ENCODE measurements around the gene SEMA5A.

The SEMA5A gene

GRCh38 chr5:9438596-9439354, 107.1 kb downstream of the SEMA5A start:
- peaks cover 2% of the 10 kb centered on the region for H3K9me3 ChIP-seq (ENCODE audit: control insufficient read depth, low read length)
- H3K4me3 ChIP-seq (ENCODE audit: low read depth, low read length) = no peak overlapping the region
- H3K9ac ChIP-seq = no peak overlapping the region
- no peak for TF ChIP-seq CTCF (IDR thresholded peaks at IDR 0.05)
- no peaks in the 10 kb centered on the region for H3K36me3 ChIP-seq (ENCODE audit: control insufficient read depth, insufficient read depth, low read length)
- H3K79me2 ChIP-seq = no peaks in the 10 kb centered on the region
- no peaks in the 10 kb centered on the region for H3K27me3 ChIP-seq (ENCODE audit: control insufficient read depth, insufficient read depth, low read length)
- H3K27ac ChIP-seq = no peak overlapping the region
- H3K4me2 ChIP-seq (ENCODE audit: low read length) = no peak overlapping the region
- H2AFZ ChIP-seq = no peak overlapping the region
- H3K4me1 ChIP-seq = no peaks in the 10 kb centered on the region

GRCh38 chr5:9437741-9438240, 108.1 kb downstream of the SEMA5A start:
- no peak for TF ChIP-seq CTCF (IDR thresholded peaks at IDR 0.05)
- no peaks in the 10 kb centered on the region for H3K36me3 ChIP-seq (ENCODE audit: control insufficient read depth, insufficient read depth, low read length)
- no peaks in the 10 kb centered on the region for H3K4me1 ChIP-seq
- H2AFZ ChIP-seq = no peak overlapping the region
- H3K4me2 ChIP-seq (ENCODE audit: low read length) = no peak overlapping the region
- no peak overlapping the region for H3K27ac ChIP-seq
- no peak overlapping the region for H3K4me3 ChIP-seq (ENCODE audit: low read depth, low read length)
- H3K9me3 ChIP-seq (ENCODE audit: control insufficient read depth, low read length) = peaks cover 2% of the 10 kb centered on the region
- H3K9ac ChIP-seq = no peak overlapping the region
- no peaks in the 10 kb centered on the region for H3K79me2 ChIP-seq
- no peaks in the 10 kb centered on the region for H3K27me3 ChIP-seq (ENCODE audit: control insufficient read depth, insufficient read depth, low read length)

- TF ChIP-seq CTCF (IDR thresholded peaks at IDR 0.05) = no peak
- Histone ChIP-seq H3K4me3 (ENCODE audit: low read depth, low read length) (no peak overlapping the region), H3K79me2 (no peaks in the 10 kb centered on the region), H3K9ac (no peak overlapping the region), H3K27ac (no peak overlapping the region), H3K4me1 (no peaks in the 10 kb centered on the region), H3K36me3 (ENCODE audit: control insufficient read depth, insufficient read depth, low read length) (no peaks in the 10 kb centered on the region), H3K27me3 (ENCODE audit: control insufficient read depth, insufficient read depth, low read length) (no peaks in the 10 kb centered on the region), H3K4me2 (ENCODE audit: low read length) (no peak overlapping the region), H3K9me3 (ENCODE audit: control insufficient read depth, low read length) (peaks cover 2% of the 10 kb centered on the region), H2AFZ (no peak overlapping the region)
These were observed 114.2 kb downstream of the SEMA5A start for GRCh38 chr5:9431496-9432258.

DNA sequence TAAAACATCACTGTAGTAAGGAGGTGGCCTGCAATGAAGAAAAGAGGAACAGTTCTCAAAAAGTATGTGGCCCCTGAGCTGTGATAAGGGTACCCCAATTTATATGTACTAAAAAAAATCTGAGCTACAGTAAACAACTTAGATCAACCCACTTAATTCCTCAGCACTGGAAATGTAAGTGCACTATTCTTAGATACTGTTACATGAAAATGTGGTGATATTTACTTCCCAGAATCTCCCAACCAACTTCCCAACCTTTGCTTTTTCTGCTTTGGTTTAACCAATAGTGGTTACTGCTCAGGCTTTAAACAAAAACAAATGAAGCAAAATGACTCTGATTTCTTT, 114.8 kb downstream of the SEMA5A start:
- Histone ChIP-seq H3K27ac (no peak overlapping the region), H3K4me3 (ENCODE audit: low read depth, low read length) (no peak overlapping the region), H3K4me1 (no peaks in the 10 kb centered on the region), H3K27me3 (ENCODE audit: control insufficient read depth, insufficient read depth, low read length) (no peaks in the 10 kb centered on the region), H2AFZ (no peak overlapping the region), H3K4me2 (ENCODE audit: low read length) (no peak overlapping the region), H3K79me2 (no peaks in the 10 kb centered on the region), H3K36me3 (ENCODE audit: control insufficient read depth, insufficient read depth, low read length) (no peaks in the 10 kb centered on the region), H3K9ac (no peak overlapping the region), H3K9me3 (ENCODE audit: control insufficient read depth, low read length) (peaks cover 2% of the 10 kb centered on the region)
- no peak for TF ChIP-seq CTCF (IDR thresholded peaks at IDR 0.05)
